Stimulated activated naive CD8-positive, alpha-beta T cell treated with anti-CD3 and anti-CD28 coated beads, Interleukin-15, amount 100 ng/mL, for 72 hours (primary cell): Measurements from ENCODE around the gene TP53INP2.

ENCODE experiments used
- ATAC-seq: fragments of 150-1000 bp; cut with Tn5 transposase; 2 replicates; pipeline ENCODE4 v1.10.0; 2021; ENCODE audit warnings: mild to moderate bottlenecking, moderate library complexity
- DNase-seq, 2 donors: peaks; one replicate each; pipeline ENCODE4 v3.0.0; 2021 to 2022
- H3K27ac Mint-ChIP-seq, 2 donors: one replicate each; pipeline ENCODE4 v1.8.0; 2022; ENCODE audit warnings: mild to moderate bottlenecking in 2 of 2, mixed read lengths in 2 of 2, moderate library complexity in 2 of 2
- H3K27me3 Mint-ChIP-seq: one replicate; pipeline ENCODE4 v1.8.0; 2022; ENCODE audit warnings: mixed read lengths
- H3K4me1 Mint-ChIP-seq: one replicate; pipeline ENCODE4 v1.8.0; 2022; ENCODE audit warnings: mild to moderate bottlenecking, mixed read lengths
- H3K4me3 Mint-ChIP-seq, 2 donors: one replicate each; pipeline ENCODE4 v1.8.0; 2022; ENCODE audit warnings: mild to moderate bottlenecking in 2 of 2, mixed read lengths in 2 of 2, moderate library complexity in 1 of 2
- H3K9me3 Mint-ChIP-seq, 2 donors: one replicate each; pipeline ENCODE4 v1.8.0; 2022; ENCODE audit warnings: mixed read lengths in 2 of 2

The TP53INP2 gene

GRCh38 chr20:34743039-34743438 lies 38.9 kb downstream of the TP53INP2 start:
- ATAC-seq (no peak), DNase-seq (no peak)
- Mint-ChIP-seq H3K27me3 (no peaks in the 10 kb centered on the region), H3K4me3 (no peak overlapping the region), H3K4me1 (peaks cover 5% of the 10 kb centered on the region), H3K27ac (peak overlapping the region; percentile 23 to 90), H3K9me3 (no peaks in the 10 kb centered on the region)

- no peaks in the 10 kb centered on the region for H3K27me3 Mint-ChIP-seq
- DNase-seq (no peak), ATAC-seq (no peak)
- H3K27ac Mint-ChIP-seq, result no peak overlapping the region
- no peaks in the 10 kb centered on the region for H3K9me3 Mint-ChIP-seq
- no peak overlapping the region for H3K4me3 Mint-ChIP-seq
- peaks cover 5% of the 10 kb centered on the region for H3K4me1 Mint-ChIP-seq
These were observed 40.2 kb downstream of the TP53INP2 start for GRCh38 chr20:34744340-34744739.

GRCh38 chr20:34744847-34745246 lies 40.7 kb downstream of the TP53INP2 start:
- ATAC-seq, result no peak

GRCh38 chr20:34746674-34747073 lies 42.5 kb downstream of the TP53INP2 start:
- DNase-seq (no peak), ATAC-seq (no peak)
- no peak overlapping the region for H3K4me3 Mint-ChIP-seq
- no peak overlapping the region for H3K27ac Mint-ChIP-seq
- H3K4me1 Mint-ChIP-seq, result peaks cover 5% of the 10 kb centered on the region
- H3K9me3 Mint-ChIP-seq, result no peaks in the 10 kb centered on the region
- no peaks in the 10 kb centered on the region for H3K27me3 Mint-ChIP-seq

More at GRCh38 chr20:34744847-34745246, 40.7 kb downstream of the TP53INP2 start:
- Mint-ChIP-seq H3K27ac (no peak overlapping the region), H3K4me3 (no peak overlapping the region), H3K4me1 (peaks cover 5% of the 10 kb centered on the region), H3K27me3 (no peaks in the 10 kb centered on the region), H3K9me3 (no peaks in the 10 kb centered on the region)
- DNase-seq, result no peak

- Mint-ChIP-seq H3K27me3 (no peaks in the 10 kb centered on the region), H3K4me1 (peaks cover 5% of the 10 kb centered on the region), H3K9me3 (no peaks in the 10 kb centered on the region), H3K27ac (peak overlapping the region in 1 of 2 donors; percentile 7), H3K4me3 (no peak overlapping the region)
- DNase-seq (no peak), ATAC-seq (no peak)
These were observed 43.3 kb downstream of the TP53INP2 start for GRCh38 chr20:34747479-34747878.

GRCh38 chr20:34748709-34749108 lies 44.6 kb downstream of the TP53INP2 start:
- peaks cover 5% of the 10 kb centered on the region for H3K4me1 Mint-ChIP-seq
- no peak overlapping the region for H3K4me3 Mint-ChIP-seq

GRCh38 chr20:34750484-34750883 lies 46.3 kb downstream of the TP53INP2 start:
- peaks cover 5% of the 10 kb centered on the region for H3K4me1 Mint-ChIP-seq
- no peak overlapping the region for H3K27ac Mint-ChIP-seq
- ATAC-seq (no peak), DNase-seq (no peak)
- no peaks in the 10 kb centered on the region for H3K9me3 Mint-ChIP-seq
- H3K27me3 Mint-ChIP-seq, result no peaks in the 10 kb centered on the region
- no peak overlapping the region for H3K4me3 Mint-ChIP-seq

More at GRCh38 chr20:34748709-34749108, 44.6 kb downstream of the TP53INP2 start:
- ATAC-seq, result no peak
- no peak for DNase-seq
- H3K9me3 Mint-ChIP-seq, result no peaks in the 10 kb centered on the region
- H3K27ac Mint-ChIP-seq, result no peak overlapping the region
- H3K27me3 Mint-ChIP-seq, result no peaks in the 10 kb centered on the region

- no peak for ATAC-seq
- no peak overlapping the region for H3K27ac Mint-ChIP-seq
- H3K4me3 Mint-ChIP-seq, result no peak overlapping the region
- no peaks in the 10 kb centered on the region for H3K9me3 Mint-ChIP-seq
- H3K4me1 Mint-ChIP-seq, result peaks cover 5% of the 10 kb centered on the region
- no peaks in the 10 kb centered on the region for H3K27me3 Mint-ChIP-seq
- no peak for DNase-seq
These were observed 47.3 kb downstream of the TP53INP2 start for GRCh38 chr20:34751453-34751852.

GRCh38 chr20:34753706-34754461 lies 49.7 kb downstream of the TP53INP2 start:
- ATAC-seq (no peak), DNase-seq (no peak)
- Mint-ChIP-seq H3K4me1 (no peaks in the 10 kb centered on the region), H3K27ac (no peak overlapping the region), H3K9me3 (no peaks in the 10 kb centered on the region), H3K4me3 (no peak overlapping the region), H3K27me3 (no peaks in the 10 kb centered on the region)

- H3K4me1 Mint-ChIP-seq, result no peaks in the 10 kb centered on the region
- peak overlapping the region in 1 of 2 donors; percentile 77 for H3K27ac Mint-ChIP-seq
- no peaks in the 10 kb centered on the region for H3K27me3 Mint-ChIP-seq
- no peaks in the 10 kb centered on the region for H3K9me3 Mint-ChIP-seq
- no peak for ATAC-seq
- no peak overlapping the region for H3K4me3 Mint-ChIP-seq
- DNase-seq, result no peak
These were observed 50.5 kb downstream of the TP53INP2 start for GRCh38 chr20:34754611-34755010.

- Mint-ChIP-seq H3K4me1 (no peaks in the 10 kb centered on the region), H3K4me3 (no peak overlapping the region), H3K27me3 (no peaks in the 10 kb centered on the region), H3K9me3 (no peaks in the 10 kb centered on the region), H3K27ac (no peak overlapping the region)
- ATAC-seq, result no peak
- no peak for DNase-seq
These were observed 51.2 kb downstream of the TP53INP2 start for GRCh38 chr20:34755367-34755766.

GRCh38 chr20:34762031-34762555 lies 57.9 kb downstream of the TP53INP2 start:
- Mint-ChIP-seq H3K4me1 (no peaks in the 10 kb centered on the region), H3K9me3 (no peaks in the 10 kb centered on the region), H3K27me3 (no peaks in the 10 kb centered on the region), H3K27ac (peak overlapping the region in 1 of 2 donors; percentile 69), H3K4me3 (no peak overlapping the region)
- ATAC-seq (no peak), DNase-seq (no peak)
